Testis (tissue), 3 donors: ENCODE data around the gene EXPH5. TPM values are rescaled to one million over a fixed set of nuclear protein-coding genes. Genes with fewer than 3 reads are reported as not detected.

Source experiments
- DNase-seq: peaks from one replicate; pipeline ENCODE4 v3.0.0-alpha.2; 2019
- H3K27ac ChIP-seq, 2 donors: fragments of 200-600 bp; sonication (generic); one replicate each; pipeline ENCODE4 v1.5.1; 2019
- H3K27me3 ChIP-seq: fragments of 200-600 bp; sonication (generic); one replicate; pipeline ENCODE4 v1.5.1; 2019
- H3K36me3 ChIP-seq: fragments of 200-600 bp; sonication (generic); one replicate; pipeline ENCODE4 v1.5.1; 2017; ENCODE audit warnings: low read depth; ENCODE audit errors: missing control alignments
- H3K4me1 ChIP-seq: fragments of 200-600 bp; sonication (generic); one replicate; pipeline ENCODE4 v1.5.1; 2019
- H3K4me3 ChIP-seq, 2 donors: fragments of 200-600 bp; sonication (generic); one replicate each; pipeline ENCODE4 v1.5.1; 2017 to 2019
- H3K9me3 ChIP-seq: fragments of 200-600 bp; sonication (generic); one replicate; pipeline ENCODE4 v1.5.1; 2017
- POLR2A ChIP-seq: fragments of 450-650 bp; IDR thresholded peaks from one replicate; pipeline ENCODE4 v1.6.1; 2017; ENCODE audit warnings: antibody characterized with exemption, mild to moderate bottlenecking, moderate library complexity
- WGBS, 2 donors: methylation state at CpG; one replicate each; pipeline ENCODE4 v1.1.5; 2018; 5-methylcytosine and 5-hydroxymethylcytosine counted together
- intact Hi-C: fragments of 100-400 bp; cut with DNase I; formaldehyde crosslinking; loops from one replicate; pipeline ENCODE4 v1.15.1; 2023; ENCODE audit warnings: low total_unique reads
- polyA plus RNA-seq: library from polyadenylated mRNA; stranded (reverse); fragments of 350-450 nt; fragmentation: Illumina TruSeq; extraction: RNeasy Lipid Tissue Mini Kit (QIAGEN cat#74804); gene quantifications from one replicate; pipeline ENCODE4 v1.2.3, GENCODE V29; 2014; ENCODE audit warnings: low read depth, low replicate concordance; ENCODE audit not compliant: insufficient read depth
- total RNA-seq, 2 donors: library from RNA; depleted of rRNA; stranded (reverse); fragments of >200 nt; gene quantifications; one replicate each; pipeline ENCODE4 v1.2.3, GENCODE V29; 2016
- TF ChIP-seq, protein P1 (sequence below), 3 experiments: fragments of 450-650 bp in 2 of 3; fragments of 200-600 bp in 1 of 3; sonication (generic) in 1 of 3; IDR thresholded peaks; one replicate each; pipeline ENCODE4 v1.5.1; 2016 to 2019; ENCODE audit warnings: antibody characterized with exemption in 3 of 3, mild to moderate bottlenecking in 2 of 3, moderate library complexity in 1 of 3

The EXPH5 gene
- total and polyA plus RNA-seq, 3 donors from 2014 or later, result 0.62 to 1.3 (median 0.71) TPM

DNA sequence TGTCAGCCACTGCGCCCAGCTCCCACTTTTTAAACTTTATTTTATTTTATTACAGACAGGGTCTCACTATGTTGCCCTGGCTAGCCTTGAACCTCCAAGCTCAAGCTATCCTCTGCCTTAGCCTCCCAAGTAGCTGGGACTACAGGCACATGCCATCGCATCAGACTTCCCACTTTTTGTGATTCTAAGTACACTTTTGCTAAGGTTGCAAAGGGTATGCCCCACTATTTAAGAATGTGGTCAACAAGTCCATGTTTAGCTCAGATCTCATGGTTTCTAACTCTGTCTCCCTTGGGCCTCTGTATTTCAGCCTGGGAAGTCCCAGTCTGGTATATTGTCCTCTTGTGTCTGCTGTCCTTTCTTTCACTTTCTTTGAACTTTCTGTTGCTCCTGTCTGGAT is 35.3 kb downstream of the EXPH5 start:
- WGBS, 2 donors, result 94 to 98% methylated on average over 2 of the region's 2 CpGs
- intact Hi-C loops, result no loop called here
- Histone ChIP-seq H3K4me1 (no peaks in the 10 kb centered on the region), H3K36me3 (no peaks in the 10 kb centered on the region), H3K4me3 (no peak overlapping the region), H3K27me3 (no peaks in the 10 kb centered on the region), H3K9me3 (no peaks in the 10 kb centered on the region), H3K27ac (no peak overlapping the region)
- DNase-seq, result no peak
- no peak for TF ChIP-seq POLR2A
- TF ChIP-seq, protein P1, sequence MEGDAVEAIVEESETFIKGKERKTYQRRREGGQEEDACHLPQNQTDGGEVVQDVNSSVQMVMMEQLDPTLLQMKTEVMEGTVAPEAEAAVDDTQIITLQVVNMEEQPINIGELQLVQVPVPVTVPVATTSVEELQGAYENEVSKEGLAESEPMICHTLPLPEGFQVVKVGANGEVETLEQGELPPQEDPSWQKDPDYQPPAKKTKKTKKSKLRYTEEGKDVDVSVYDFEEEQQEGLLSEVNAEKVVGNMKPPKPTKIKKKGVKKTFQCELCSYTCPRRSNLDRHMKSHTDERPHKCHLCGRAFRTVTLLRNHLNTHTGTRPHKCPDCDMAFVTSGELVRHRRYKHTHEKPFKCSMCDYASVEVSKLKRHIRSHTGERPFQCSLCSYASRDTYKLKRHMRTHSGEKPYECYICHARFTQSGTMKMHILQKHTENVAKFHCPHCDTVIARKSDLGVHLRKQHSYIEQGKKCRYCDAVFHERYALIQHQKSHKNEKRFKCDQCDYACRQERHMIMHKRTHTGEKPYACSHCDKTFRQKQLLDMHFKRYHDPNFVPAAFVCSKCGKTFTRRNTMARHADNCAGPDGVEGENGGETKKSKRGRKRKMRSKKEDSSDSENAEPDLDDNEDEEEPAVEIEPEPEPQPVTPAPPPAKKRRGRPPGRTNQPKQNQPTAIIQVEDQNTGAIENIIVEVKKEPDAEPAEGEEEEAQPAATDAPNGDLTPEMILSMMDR (IDR thresholded peaks at IDR 0.05), result no peak

DNA sequence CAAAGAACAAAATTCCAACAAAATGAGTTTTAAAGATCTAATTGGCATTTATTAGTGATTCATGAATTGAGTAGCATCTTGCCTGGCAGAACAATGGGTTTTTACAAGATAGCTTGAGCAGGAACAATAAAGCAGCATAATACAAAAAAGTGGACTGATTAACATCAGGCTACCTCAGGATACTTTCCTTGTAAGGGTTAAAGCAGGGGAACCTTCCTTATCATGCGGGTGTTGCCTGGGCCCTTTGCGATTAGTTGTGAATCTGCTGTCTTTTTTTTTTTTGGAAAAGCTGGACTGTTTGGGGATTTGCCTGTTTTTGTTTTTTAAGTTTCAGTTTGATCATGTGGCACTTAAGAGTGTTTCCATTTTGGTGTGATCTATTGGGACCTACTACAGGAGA is 37.5 kb downstream of the EXPH5 start:
- DNase-seq, result no peak
- intact Hi-C loops, result no loop called here
- H3K27me3 ChIP-seq, result no peaks in the 10 kb centered on the region
- H3K4me1 ChIP-seq, result no peaks in the 10 kb centered on the region
- 52 to 59% methylated on average over 2 of the region's 2 CpGs for WGBS, 2 donors
- no peak overlapping the region for H3K27ac ChIP-seq
- no peaks in the 10 kb centered on the region for H3K36me3 ChIP-seq
- H3K9me3 ChIP-seq, result no peaks in the 10 kb centered on the region
- H3K4me3 ChIP-seq, result no peak overlapping the region
- no peak for TF ChIP-seq POLR2A
- TF ChIP-seq, protein P1 (IDR thresholded peaks at IDR 0.05), result no peak

DNA sequence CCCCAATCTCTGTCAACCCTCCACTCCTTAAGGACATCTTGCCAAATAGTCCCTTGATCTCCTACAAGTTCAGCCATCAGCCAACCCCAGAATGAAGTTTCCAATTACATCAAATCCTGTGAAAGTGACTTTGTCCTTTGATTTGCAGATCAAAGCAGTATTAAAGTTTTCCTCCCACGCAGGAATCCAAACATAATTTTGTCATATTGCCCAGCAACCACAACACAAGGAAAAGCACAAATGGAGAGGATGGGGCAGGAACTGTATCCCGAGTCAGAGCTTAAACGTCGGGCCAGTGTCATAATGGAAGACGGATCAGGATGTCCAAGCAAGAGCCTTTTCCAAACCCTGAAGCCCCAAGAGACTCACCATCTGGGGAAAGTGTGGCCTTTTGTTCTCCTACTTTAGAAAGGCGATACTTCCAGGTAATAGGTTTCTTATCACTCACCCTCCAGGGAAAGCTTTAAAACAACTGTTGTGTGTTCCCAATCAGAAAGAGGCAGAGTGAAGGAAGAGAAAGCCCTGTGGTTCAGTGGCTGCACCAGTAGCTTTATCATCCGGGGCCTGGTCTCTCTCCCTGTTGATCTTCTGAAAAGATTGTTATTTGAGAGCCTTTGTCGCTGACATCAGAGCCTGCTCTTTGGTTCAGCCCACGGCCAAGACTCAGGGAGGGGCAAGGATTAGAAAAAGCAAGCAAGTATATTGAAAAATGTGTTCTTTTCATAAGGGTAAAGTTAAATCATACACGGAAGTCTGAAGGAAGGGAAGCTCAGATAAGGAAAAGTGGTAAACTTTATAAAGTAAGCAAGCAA is 41.7 kb downstream of the EXPH5 start:
- Histone ChIP-seq H3K9me3 (no peaks in the 10 kb centered on the region), H3K4me3 (no peak overlapping the region), H3K27me3 (no peaks in the 10 kb centered on the region), H3K4me1 (no peaks in the 10 kb centered on the region), H3K27ac (no peak overlapping the region), H3K36me3 (no peaks in the 10 kb centered on the region)
- TF ChIP-seq POLR2A, result no peak
- TF ChIP-seq, protein P1 (IDR thresholded peaks at IDR 0.05), result no peak
- DNase-seq, result no peak
- intact Hi-C loops, result no loop called here
- 51 to 54% methylated on average over 10 of the region's 10 CpGs for WGBS, 2 donors

DNA sequence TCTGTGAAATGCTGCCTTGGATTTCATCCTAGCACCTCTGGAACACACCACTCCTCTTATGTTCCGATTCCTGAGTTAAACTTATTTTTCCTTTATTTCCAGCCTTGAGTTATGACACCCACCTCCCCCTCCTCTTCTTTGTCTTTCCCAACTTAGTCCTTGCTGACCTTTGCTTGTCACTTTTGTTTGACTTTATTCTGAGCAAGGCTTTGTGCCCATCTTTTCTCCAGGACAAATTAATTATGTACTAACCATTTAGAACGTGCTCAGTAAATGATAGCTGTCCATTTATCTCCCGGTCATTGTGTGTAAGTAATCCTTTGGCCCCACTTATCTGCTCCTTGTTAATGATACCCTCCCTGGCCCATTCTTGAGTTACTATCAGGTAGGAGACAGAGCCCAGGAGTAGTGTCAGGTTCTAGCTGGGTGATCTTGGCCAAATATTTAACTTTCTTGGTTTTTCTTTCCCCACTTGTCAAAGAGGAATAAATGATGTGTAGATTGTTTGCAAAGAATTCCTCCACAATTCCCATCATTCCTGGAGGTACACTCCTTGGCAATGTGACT is 44.2 kb downstream of the EXPH5 start:
- Histone ChIP-seq H3K27me3 (no peaks in the 10 kb centered on the region), H3K27ac (no peak overlapping the region), H3K9me3 (no peaks in the 10 kb centered on the region), H3K4me1 (no peaks in the 10 kb centered on the region), H3K4me3 (no peak overlapping the region), H3K36me3 (no peaks in the 10 kb centered on the region)
- TF ChIP-seq, protein P1 (IDR thresholded peaks at IDR 0.05), result no peak
- TF ChIP-seq POLR2A, result no peak
- no peak for DNase-seq
- intact Hi-C loops, result no loop called here
- WGBS, 2 donors, result 76 to 78% methylated on average over 3 of the region's 3 CpGs
